ENCODE measurements around the gene EPM2A.
"Not testable (repeated sequence)": the region's sequence is repeated elsewhere in the genome, so short reads cannot be mapped to it uniquely, and the experiment has no call there.

Gene EPM2A

DNA sequence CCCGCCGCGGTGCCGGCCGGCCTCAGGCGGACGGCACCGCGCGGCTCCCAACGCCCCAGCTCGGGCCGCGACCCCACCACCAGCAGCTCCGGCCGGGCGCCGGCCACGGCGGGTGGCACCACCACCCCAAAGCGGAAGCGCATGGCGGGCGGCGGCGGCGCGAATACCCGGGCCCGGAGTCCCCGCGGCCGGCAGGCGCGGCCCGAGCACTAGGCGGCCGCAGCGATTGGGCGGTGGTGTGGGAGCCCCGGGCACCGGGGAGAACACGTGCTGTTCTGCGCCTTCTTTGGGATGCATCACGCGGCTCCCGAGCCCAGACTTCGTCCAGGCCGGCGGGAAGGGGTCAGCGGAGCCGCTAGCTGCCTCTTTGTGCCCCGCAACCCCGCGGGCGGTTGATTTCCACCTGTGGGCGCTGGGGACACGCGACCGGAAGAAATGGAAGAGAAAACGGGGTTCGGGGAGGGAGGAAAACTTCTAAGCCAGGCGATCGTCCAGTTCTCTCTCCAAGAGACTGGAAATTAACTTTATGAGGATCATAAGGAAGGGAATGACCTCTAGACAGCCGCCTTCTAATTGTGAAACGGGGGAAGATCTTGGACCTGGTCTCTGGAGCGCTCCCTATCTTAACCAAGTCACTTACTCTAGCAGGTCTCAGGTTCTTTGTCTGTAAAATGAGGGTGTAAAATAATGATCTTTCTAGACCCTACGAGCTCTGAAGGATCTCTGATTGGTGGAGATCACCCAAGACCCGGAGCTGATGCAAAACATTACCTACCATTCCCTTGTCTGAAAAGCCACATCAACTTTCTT is at the start of gene EPM2A:
EPM2A (minus strand) TSS at position 165 of the 810 bp plus-strand sequence; CDS start at position 143, 22 bp downstream.
- peak; percentile 71 for DNase-seq

DNA sequence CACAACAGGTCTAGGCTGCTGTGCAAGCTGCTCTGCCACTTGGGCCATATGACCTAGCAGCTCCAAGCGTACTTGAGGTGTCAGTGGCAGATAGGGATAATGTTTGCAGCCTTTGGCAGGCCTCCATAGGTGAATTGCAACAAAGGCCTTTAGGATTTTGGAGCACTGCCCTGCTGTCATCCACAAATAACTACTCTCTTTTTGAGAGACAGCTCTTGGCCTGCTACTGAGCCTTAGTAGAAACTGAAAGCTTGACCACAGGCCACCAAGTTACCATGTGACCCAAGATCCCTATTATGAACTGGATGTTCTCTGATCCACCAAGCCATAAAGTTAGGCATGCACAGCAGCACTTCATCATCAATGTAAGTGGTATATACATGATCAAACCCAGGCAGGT is 49.4 kb upstream of the EPM2A start:
- no peak for DNase-seq

- DNase-seq, result no peak
Observed at GRCh38 chr6:145783796-145784195, 48.5 kb upstream of the EPM2A start.

DNA sequence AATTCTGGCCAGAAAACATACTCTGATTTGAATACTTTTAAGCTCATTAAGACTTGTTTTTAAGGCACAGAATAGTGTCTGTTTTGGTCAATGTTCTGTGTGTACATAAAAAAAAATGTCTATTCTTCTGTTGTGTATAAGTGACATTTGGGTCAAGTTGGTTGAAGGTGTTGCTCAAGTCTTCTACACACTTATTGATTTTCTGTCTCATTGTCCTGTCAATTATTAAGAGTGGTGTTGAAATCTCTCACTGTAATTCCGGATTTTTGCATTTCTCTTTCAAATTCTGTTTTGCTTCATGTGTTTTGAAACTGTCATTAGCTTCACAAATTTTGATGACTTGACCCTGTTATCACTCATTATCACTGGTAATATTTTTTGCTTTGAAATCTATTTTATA is 37.5 kb upstream of the EPM2A start:
- DNase-seq, result no peak

- DNase-seq, result no peak
Observed at GRCh38 chr6:145765449-145765848, 30.1 kb upstream of the EPM2A start.

DNA sequence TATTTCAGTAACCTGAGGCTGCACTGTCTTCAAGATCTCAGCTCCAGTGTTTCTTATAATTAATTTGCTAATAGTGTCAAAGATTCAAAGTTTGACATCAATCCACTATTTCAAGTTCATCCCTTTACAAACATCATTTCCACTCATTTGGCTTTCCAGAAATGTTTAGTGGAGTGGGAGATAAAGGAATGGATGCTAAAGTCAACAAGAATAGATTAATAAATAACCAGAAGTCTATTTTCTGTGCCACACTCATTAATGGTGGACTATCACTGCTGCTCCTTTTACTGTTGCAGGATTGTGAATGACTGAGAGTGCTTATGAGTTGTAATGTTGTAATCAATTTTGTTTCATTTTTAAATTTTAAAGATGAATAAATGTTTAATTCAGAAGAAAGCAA is 28.4 kb upstream of the EPM2A start:
- DNase-seq, result no peak

DNA sequence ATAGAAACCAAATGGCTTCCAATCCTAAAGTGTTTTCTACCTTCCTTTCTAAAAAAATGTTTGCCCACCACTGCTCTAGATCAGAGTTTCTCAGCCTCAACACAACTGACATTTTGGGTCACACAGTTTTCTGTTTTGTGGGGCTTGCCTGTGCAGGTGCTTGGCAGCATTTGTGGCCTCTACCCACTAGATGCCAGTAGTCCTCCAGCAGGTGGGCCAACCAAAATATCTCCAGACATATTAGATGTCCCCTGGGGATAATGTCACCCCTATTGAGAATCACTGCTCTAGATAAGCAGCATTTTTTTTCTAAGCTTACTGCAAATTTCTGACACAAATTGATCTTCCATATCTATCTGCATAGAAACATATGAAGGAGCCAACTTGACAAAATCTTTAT is 26.3 kb upstream of the EPM2A start:
- no peak for DNase-seq

DNA sequence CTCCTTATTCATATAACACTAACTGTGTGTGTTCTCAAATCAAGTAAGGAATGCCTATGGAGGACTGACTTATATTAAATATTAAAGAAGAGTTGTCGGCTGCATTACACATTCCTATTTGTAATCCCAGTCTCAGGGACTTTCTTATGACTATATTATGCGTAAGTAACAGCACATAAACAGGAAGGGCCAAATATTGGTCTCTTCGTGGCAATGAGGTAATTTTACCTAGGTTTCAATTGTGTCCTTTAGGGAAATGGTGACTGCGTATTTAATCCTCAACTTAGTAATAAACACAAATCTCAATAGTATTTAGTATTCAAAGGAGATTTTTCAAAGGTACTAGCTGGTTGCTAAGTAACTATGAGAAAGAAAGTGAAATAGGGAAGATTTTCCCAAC is 22.8 kb upstream of the EPM2A start:
- DNase-seq, result no peak

GRCh38 chr6:145756170-145756662 is 20.9 kb upstream of the EPM2A start:
- DNase-seq, result no peak

DNA sequence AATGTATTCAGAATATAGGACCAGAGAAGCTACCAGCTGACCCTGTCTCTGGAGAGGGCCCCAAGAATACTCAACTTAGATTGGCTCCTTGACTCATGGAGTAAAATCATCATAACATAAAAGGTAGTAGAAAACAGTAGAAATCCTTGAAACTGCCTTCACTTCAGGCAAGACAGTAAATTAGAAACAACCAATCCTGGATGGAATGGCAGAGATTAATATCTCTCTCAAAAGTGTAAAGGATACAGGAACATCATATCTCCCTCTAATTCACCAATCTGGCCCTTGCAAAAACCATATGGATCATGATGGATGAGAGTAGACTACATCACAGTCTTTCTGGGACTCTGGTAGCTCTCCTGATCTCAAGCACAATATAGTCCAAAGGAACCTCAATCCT is 20.4 kb upstream of the EPM2A start:
- no peak for DNase-seq

DNA sequence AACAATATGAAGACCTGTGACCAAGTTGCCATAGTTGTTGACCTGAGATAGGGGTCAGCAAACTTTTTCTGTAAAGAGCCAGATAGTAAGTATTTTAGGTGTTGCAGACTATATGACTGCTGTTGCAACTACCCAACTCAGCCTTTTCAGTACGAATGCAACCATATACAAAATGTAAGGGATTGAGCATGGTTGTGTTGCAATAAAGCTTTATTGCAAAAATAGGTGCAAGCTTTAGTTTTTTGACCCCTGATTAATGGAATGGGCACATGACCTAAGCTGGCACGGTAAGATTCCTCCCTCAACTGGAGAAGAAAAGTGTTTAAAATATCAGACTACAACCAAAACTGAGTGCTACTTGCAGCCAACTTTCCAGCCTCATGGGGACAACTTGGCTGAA is 17.3 kb upstream of the EPM2A start:
- DNase-seq, result no peak

DNA sequence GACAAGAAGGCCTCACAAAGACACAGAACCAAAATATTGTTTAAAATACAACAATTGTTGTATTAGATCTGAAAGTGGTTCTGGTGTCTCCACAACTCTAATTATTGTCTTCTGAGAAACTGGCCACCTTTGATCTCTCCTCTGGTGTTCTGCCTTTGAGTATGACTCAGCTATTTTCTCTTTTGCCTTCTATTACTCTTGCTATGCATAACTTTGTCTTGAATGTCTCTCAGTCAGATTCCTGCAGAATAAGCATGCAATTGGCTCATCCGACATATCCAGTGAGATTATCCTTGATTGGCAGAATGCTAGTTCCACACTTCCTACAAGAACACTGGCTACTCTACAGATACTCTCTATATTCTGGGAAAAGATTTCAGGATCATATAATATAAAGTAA is 14.3 kb upstream of the EPM2A start:
- no peak for DNase-seq

DNA sequence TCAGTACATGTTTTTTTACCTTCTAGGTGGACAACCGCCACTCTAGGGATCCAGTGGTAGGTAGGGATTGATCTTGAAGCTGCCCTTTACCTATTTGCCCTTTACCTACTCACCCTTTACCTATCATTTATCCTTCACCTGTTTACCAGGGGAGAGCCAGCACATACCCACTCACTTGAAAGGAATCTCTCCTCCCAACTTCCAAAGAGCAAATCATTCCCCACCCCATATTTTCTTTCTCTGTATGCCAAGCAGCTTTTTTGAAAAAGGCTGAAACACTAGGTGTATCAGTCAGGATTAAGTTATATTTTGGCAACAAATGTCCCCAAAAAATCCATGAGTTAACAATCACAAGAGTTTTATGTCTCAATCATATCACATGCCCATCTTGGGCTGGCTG is 10.5 kb upstream of the EPM2A start:
- DNase-seq, result no peak

DNA sequence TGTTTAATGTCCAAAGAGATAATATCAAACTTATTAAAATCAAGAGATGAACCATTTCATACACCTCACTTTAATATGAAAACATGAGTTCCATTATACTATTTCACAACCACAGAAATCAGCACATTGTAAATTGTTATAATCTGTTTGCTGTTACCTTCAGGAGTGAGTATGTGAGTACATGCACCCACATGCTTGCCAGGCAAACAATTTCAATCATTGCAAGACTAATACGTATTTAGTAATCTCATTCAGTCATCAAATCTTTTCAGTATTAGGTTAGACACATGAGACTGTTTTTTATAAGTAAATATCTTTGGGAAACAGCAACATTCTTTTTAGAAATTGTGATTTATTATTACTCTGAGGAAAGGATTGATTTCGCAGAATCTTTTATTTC is 9.3 kb upstream of the EPM2A start:
- DNase-seq, result no peak

- no peak for DNase-seq
Observed at GRCh38 chr6:145743332-145743731, 8.0 kb upstream of the EPM2A start.

DNA sequence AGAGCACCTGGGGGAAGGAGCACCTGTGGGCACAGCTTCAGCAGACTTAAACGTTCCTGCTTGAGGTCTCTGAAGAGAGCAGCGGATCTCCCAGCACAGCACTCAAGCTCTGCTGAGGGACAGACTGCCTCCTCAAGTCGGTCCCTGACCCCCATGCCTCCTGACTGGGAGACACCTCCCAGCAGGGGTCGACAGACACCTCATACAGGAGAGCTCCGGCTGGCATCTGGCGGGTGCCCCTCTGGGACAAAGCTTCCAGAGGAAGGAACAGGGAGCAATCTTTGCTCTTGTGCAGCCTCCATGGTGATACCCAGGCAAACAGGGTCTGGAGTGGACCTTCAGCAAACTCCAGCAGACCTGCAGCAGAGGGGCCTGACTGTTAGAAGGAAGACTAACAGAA is 7.2 kb upstream of the EPM2A start:
- DNase-seq, result not testable (repeated sequence)

DNA sequence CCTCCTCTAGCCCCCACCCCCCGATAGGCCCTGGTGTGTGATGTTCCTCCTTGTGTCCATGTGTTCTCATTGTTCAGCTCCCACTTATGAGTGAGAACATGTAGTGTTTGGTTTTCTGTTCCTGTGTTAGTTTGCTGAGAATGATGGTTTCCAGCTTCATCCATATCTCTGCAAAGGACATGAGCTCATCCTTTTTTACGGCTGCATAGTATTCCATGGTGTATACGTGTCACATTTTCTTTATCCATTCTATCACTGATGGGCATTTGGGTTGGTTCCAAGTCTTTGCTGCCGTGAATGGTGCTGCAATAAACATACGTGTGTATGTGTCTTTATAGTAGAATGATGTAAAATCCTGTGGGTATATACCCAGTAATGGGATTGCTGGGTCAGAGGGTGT is 4.4 kb upstream of the EPM2A start:
- DNase-seq, result not testable (repeated sequence)

GRCh38 chr6:145738265-145738664 is 2.9 kb upstream of the EPM2A start:
- no peak for DNase-seq

DNA sequence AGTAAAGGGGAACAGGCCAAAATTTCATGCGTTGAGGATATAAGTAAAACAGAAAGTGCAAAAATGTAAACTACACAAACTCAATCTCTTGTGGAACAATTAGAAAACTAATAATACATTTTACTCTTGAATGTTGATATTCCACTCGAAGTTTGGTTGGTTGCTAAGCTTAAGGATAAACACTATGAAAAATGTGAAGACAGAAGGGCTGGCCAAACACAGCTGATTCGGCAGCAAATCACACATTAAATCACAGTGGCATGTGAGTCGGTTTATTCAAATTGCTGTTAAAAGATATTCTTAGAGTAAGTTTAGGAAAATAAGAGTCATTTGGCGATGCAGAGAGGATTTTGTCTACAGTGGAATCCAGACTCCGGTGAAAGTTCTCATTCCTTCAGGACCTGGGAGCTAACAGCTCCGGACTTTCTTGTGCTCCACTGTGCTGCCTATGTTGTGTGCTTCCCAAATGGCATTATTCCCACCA is 1.4 kb upstream of the EPM2A start:
- no peak for DNase-seq

- peak; percentile 82 for DNase-seq
Observed at GRCh38 chr6:145734486-145735355, 599 bp downstream of the EPM2A start.

- no peak for DNase-seq
Observed at GRCh38 chr6:145733810-145734209, 1.5 kb downstream of the EPM2A start.

- no peak for DNase-seq
Observed at GRCh38 chr6:145733207-145733606, 2.1 kb downstream of the EPM2A start.

DNA sequence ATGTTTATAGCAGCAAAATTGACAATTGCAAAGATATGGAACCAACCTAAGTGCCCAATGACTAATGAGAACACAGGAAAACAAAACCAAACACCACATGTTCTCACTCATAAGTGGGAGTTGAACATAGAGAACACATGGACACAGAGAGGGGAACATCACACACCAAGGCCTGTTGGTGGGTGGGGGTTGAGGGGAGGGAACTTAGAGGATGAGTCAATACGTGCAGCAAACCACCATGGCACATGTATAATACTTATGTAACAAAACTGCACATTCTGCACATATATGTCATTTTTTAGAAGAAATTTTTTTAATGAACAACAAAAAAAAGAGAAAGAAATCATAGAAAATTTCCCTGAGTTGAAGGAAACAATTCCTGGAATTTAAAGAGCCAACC is 3.9 kb downstream of the EPM2A start:
- no peak for DNase-seq

DNA sequence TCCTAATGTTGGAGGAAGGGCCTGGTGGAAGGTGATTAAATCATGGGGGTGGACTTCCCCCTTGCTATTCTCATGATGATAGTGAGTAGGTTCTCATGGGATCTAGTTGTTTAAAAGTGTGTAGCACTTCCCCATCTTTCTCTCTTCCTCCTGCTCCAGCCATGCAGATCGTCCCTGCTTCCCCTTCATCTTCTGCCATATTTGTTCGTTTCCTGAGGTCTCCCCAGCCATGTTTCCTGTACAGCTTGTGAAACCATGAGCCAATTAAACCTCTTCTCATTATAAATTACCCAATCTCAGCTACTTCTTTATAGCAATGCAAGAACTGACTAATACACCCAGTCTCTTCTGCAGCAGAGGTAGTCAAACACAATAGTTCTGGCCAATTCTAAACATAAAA is 5.4 kb downstream of the EPM2A start:
- DNase-seq, result no peak

Measured in stimulated activated CD8-positive, alpha-beta memory T cell treated with anti-CD3 and anti-CD28 coated beads, Interleukin-4, amount 100 ng/mL, for 48 hours (primary cell).